ENCODE data around the gene TRPV5.

TRPV5 gene

DNA sequence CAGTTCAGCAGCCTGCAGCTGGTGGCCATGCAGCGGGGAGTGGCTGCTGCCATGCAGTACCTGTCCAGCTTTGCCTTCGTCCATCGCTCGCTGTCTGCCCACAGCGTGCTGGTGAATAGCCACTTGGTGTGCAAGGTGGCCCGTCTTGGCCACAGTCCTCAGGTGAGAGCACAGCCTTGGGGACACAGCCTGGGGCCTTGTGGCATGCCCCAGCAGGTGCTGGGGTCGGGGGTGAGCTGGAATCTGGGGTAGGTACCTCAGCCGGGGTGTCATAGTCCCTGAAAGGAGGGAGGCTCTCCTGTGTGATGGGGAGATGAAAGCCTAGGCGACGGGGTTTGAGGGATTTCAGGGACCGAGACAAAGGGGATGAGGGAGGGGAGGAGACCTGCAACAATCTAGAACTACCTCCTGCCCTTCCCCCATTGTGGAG is 64.5 kb downstream of the TRPV5 start:
- DNase-seq: no peak

DNA sequence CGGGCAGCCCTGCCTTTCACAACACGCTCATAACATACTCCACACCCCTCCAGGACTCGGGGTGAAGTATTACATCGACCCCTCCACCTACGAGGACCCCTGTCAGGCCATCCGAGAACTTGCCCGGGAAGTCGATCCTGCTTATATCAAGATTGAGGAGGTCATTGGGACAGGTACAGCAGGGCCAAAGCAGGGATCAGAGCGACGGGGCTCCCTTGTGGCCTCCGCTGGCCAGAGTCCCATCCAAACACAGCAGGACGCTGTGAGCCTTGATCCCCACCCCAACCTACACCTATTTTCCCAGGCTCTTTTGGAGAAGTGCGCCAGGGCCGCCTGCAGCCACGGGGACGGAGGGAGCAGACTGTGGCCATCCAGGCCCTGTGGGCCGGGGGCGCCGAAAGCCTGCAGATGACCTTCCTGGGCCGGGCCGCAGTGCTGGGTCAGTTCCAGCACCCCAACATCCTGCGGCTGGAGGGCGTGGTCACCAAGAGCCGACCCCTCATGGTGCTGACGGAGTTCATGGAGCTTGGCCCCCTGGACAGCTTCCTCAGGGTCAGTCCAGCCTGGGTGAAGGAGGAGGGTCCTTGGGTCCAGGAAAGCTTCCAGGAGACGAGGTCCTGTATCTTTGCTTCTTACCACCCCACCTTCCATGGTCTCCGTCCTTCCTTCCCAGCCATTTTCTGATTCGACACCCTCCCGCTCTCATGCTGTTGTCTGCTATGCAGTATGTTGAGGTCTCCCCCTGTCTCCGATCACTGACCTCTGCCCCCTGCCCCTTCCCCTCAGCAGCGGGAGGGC is 65.2 kb downstream of the TRPV5 start:
- no peak for DNase-seq

DNA sequence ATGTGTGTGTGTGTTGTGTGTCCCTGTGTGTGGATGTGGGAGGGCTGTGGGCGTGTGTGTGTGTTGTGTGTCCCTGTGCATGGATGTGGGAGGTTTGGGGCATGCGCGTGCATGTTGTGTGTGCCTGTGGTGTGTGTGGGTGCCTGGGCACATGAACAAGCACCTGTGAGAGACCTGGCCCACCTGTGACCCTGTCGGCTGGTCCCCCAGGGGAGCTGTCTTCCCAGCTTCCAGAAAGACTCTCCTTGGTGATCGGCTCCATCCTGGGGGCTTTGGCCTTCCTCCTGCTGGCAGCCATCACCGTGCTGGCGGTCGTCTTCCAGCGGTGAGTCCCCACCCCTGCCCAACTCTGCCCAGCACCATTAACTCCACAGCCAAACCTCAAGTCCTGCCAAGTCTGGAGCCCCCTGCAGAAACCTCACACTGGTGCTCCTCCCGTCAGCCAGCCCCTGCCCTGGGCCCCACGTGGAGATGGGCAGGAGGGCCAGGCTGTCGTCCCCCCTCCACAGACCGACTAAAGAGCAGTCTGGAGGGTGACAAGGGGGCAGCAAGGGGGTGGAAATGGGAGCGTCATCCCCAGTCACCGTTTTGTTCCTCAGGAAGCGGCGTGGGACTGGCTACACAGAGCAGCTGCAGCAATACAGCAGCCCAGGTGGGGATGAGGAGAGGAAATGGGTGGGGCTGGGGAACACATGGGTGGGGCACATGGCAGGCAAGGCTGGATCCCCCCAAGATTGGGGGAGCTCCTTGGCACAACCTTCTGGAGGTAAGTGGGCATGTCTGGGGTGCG is 66.0 kb downstream of the TRPV5 start:
- DNase-seq: no peak

DNA sequence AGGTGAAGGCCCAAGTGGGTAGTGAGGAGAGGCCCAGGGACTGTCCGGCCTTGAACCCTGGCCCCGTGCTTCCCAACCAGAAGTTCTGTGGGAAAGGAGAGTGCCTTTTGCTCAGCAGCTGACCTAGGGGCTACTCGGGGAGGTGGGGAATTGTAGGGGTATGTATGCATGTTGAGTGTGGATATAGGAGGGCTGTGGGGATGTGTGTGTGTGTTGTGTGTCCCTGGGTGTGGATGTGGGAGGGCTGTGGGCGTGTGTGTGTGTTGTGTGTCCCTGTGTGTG is 66.5 kb downstream of the TRPV5 start:
- no peak for DNase-seq

DNA sequence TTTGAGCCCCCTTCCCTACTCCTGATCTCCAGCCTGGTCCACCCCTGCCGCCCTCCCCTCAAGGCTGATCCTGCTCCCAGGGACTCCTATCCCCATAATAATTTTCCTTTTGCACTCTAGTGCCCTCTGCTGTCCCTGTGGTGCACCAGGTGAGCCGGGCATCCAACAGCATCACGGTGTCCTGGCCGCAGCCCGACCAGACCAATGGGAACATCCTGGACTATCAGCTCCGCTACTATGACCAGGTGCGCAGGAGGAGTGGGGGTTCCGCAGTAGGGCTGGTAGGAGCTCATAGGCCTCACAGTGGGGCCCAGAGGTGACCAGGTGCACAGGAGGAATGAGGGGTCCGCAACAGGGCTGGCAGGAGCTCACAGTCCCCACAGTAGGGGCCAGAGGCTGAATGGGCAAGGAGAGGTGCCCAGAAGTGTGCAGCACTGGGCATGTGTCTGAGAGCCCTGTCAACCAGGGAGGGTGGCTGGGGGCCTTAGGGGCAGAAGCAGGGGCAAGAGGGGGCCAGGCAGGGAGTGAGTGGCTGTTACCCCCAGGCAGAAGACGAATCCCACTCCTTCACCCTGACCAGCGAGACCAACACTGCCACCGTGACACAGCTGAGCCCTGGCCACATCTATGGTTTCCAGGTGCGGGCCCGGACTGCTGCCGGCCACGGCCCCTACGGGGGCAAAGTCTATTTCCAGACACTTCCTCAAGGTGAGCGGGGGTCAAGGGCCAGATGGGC is 67.0 kb downstream of the TRPV5 start:
- peak; percentile 43 for DNase-seq

DNA sequence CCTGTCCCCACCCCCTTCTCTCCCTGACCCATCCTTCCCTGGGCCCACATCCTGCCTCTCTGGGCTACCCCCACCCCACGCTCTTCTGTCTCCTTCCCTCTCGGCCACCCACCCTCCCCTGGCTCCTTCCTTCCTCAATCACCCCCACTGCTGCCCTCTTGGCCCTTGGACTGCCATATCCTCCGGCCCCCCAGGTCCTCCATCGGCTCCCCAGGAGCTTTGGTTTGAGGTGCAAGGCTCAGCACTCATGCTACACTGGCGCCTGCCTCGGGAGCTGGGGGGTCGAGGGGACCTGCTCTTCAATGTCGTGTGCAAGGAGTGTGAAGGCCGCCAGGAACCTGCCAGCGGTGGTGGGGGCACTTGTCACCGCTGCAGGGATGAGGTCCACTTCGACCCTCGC is 67.8 kb downstream of the TRPV5 start:
- DNase-seq: no peak

DNA sequence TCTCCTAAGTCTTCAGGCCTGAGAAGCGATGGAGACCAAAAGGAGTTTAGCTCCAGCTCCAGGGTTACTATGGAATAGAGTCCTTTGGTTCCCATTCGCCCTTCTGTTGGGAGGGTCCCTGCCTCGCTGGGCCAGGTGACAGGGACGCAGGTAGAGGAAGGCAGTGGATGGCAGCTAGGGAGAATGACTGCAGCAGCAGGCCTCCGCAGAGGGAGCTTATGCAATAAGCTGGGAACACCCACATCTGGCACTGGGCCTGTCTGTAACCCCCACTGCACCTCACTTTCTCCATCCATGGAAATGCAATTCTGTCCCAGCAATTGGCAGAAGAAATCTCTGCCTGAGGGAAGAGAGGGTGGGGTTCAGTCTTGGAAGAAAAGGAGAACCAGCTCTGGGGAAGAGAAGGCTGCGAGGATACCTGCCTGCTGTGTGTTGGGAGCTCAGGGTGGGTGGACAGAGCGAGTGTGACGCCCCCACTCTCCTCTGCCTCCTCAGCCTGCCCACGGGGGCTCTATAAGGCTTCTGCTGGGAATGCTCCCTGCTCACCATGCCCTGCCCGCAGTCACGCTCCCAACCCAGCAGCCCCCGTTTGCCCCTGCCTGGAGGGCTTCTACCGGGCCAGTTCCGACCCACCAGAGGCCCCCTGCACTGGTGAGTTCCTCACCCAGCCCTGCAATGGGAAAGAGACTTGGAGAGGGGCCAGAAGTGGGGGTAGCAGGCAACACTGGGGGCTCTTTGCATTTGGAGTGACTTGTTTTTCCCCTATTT is 68.4 kb downstream of the TRPV5 start:
- DNase-seq: no peak

DNA sequence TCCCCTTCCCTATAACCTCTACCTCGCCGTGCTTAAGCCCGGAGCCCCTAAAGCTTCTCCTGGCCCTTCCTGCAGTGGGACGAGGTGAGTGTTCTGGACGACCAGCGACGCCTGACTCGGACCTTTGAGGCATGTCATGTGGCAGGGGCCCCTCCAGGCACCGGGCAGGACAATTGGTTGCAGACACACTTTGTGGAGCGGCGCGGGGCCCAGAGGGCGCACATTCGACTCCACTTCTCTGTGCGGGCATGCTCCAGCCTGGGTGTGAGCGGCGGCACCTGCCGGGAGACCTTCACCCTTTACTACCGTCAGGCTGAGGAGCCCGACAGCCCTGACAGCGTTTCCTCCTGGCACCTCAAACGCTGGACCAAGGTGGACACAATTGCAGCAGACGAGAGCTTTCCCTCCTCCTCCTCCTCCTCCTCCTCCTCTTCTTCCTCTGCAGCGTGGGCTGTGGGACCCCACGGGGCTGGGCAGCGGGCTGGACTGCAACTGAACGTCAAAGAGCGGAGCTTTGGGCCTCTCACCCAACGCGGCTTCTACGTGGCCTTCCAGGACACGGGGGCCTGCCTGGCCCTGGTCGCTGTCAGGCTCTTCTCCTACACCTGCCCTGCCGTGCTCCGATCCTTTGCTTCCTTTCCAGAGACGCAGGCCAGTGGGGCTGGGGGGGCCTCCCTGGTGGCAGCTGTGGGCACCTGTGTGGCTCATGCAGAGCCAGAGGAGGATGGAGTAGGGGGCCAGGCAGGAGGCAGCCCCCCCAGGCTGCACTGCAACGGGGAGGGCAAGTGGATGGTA is 69.5 kb downstream of the TRPV5 start:
- no peak for DNase-seq

DNA sequence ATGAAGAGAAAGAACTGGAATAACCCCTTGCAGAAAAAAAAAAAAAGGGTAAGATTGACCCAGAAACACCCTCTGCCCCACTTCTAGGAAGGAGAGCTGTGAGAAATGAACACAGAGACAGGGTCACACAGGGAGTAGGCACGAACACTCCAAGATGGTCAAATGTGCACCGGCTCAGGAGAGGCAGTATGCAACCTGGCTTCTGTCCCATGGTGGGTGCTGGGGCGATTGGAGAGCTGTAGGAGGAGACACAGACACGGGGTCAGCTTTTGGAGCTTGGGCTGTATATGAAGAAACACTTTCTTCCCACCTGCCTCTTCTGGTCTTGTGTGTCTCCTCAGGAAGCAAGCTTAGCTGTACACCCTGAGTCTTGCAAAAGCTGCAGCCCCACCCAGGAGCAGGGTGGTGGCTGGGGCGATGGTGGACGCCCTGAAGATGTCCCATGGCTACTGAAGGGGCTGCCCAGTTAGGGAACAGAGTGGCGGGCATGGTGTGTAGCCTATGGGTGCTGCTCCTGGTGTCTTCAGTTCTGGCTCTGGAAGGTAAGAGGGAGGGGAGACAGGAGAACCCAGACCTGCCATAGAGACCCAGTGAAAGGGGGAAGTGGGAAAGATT is 70.7 kb downstream of the TRPV5 start:
- DNase-seq: no peak

DNA sequence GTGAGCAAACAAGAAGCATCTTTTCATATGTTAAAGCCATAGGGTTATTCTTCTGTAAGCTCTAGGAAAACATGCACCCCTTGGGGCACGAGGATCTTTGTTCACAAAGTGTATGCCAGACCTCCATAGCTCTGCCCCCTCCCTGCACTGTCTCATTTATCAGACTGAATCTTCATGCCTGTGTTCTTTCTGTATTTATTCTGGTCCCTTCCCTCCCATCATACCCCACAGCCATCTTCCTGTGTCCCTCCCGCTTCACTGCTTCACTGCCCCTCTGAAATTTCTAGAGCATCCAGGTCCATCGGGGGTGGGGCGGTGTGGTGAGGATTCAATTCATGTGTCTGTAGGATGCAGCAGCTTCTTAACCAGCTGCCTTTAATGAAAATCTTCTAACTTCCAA is 71.2 kb downstream of the TRPV5 start:
- no peak for DNase-seq

DNA sequence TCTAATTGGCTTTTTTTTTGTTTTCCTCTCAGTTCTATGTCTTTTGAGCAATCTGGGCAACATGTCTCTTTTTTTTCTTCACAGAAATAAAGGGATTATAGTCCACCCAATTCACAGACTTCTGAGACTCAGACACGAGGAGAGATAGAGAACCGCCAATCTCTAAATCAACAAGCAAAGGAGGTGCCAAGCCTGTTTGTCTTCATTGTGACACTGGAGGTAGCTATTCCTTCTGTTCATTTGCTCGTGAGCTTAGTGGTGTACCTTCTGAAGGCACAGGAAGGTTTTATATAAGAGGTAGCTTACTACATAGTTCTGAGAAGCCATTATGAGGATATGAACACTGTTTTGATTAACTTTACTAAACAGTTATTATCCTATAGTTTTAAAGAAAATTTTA is 72.6 kb downstream of the TRPV5 start:
- DNase-seq: no peak

DNA sequence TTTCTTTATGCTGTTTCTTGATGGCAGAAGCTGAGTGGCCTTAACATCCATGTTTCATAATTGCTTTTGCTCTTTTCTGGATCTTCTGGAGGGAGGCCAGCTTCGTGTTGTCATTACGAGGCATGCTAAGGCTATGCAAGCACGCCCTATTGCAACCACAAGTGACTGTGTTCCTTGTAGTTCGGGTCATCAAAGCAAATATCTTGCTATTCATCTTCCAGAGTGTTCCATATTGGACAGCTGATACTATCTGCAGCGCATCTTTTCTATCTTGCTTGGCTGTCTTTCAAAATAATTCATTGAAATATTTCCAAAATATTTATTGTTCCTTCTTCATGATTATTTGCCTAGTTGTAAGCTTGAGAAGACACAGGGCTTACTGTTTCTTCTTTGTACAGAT is 73.7 kb downstream of the TRPV5 start:
- no peak for DNase-seq

DNA sequence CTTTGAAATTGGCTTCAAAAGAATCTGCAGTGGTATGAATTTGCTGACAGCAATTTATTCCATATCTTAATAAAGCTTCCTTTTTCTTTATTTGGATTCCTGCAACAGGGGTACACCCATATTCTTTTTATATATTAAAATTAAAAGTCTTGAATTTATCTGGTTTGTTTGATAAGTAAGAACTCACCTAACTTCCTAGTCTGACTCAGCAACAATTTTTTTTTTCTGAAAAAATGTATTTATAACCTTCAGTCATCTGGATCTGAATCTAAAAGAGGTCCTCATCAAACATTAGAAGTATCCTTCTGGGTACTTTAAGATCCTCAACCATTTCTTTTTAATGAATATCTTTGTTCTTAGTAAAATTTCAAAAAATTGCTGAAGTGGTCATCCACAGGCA is 74.1 kb downstream of the TRPV5 start:
- DNase-seq: no peak
